ENCODE data around the gene ZXDC. TPM values are rescaled to one million over a fixed set of nuclear protein-coding genes. Genes with fewer than 3 reads are reported as not detected.

ZXDC gene
- total RNA-seq, 1 experiment from 2014 or later: 33.3 TPM

DNA sequence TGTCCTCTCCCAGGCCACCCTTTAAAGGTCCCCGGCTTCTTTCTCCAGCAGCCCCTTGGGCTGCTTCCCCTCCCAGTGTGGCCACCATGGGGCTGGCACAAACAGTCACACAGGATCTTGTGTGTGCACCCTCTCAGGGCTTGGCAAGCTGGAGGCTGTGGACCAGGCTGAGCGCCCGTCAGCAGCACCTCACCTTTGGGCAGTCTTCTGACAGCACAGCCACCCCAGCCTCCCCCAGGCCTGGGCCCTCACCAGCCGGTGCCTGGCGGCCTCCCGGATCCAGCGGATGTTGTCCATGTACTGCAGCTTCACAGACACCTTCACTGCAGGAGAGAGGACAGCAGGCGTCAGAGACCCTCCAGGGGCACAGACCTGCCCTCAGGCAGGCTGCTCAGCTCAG is 20.1 kb upstream of the ZXDC start:
- CTCF ChIA-PET: no interaction called here
- no peaks in the 10 kb centered on the region; the same call in 1 of the 2 replicates for H3K4me1 ChIP-seq (ENCODE audit: control insufficient read depth, insufficient read depth, low read length)
- no peak overlapping the region for H3K27ac ChIP-seq (ENCODE audit: low read length)
- intact Hi-C loops (cut with micrococcal nuclease; ENCODE audit: unreplicated experiment) (no loop called here), in situ Hi-C loops (cut with HindIII; ENCODE audit: low pct_unique_long_range_greater_than_20kb, low sequenced_read_pairs) (no loop called here)
- BruUV-seq (replicated peaks): no TSS peak
- H3K27me3 ChIP-seq (ENCODE audit: control insufficient read depth, insufficient read depth, low read length): no peaks in the 10 kb centered on the region
- H3K4me3 ChIP-seq (ENCODE audit: low read depth in 2 of 2, low read length in 2 of 2): no peak overlapping the region
- no peaks in the 10 kb centered on the region for H3K36me3 ChIP-seq (ENCODE audit: control insufficient read depth, insufficient read depth, low read length)
- ATAC-seq (no peak), DNase-seq (ENCODE audit: low read depth, low spot score) (no peak)
- TF ChIP-seq TCF7L2 (IDR thresholded peaks at IDR 0.05; ENCODE audit: low read depth, low read length) (no peak), SIN3A (IDR thresholded peaks at IDR 0.05; ENCODE audit: borderline replicate concordance, insufficient read depth, low read depth, low read length) (no peak), POLR2AphosphoS5 (IDR thresholded peaks at IDR 0.05; ENCODE audit: low read depth, low read length) (no peak)
- TF ChIP-seq, protein P1, sequence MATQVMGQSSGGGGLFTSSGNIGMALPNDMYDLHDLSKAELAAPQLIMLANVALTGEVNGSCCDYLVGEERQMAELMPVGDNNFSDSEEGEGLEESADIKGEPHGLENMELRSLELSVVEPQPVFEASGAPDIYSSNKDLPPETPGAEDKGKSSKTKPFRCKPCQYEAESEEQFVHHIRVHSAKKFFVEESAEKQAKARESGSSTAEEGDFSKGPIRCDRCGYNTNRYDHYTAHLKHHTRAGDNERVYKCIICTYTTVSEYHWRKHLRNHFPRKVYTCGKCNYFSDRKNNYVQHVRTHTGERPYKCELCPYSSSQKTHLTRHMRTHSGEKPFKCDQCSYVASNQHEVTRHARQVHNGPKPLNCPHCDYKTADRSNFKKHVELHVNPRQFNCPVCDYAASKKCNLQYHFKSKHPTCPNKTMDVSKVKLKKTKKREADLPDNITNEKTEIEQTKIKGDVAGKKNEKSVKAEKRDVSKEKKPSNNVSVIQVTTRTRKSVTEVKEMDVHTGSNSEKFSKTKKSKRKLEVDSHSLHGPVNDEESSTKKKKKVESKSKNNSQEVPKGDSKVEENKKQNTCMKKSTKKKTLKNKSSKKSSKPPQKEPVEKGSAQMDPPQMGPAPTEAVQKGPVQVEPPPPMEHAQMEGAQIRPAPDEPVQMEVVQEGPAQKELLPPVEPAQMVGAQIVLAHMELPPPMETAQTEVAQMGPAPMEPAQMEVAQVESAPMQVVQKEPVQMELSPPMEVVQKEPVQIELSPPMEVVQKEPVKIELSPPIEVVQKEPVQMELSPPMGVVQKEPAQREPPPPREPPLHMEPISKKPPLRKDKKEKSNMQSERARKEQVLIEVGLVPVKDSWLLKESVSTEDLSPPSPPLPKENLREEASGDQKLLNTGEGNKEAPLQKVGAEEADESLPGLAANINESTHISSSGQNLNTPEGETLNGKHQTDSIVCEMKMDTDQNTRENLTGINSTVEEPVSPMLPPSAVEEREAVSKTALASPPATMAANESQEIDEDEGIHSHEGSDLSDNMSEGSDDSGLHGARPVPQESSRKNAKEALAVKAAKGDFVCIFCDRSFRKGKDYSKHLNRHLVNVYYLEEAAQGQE (IDR thresholded peaks at IDR 0.05; ENCODE audit: insufficient read depth in 1 of 2, low read depth in 2 of 2, low read length in 1 of 2): no peak
- TF ChIP-seq, protein P2, sequence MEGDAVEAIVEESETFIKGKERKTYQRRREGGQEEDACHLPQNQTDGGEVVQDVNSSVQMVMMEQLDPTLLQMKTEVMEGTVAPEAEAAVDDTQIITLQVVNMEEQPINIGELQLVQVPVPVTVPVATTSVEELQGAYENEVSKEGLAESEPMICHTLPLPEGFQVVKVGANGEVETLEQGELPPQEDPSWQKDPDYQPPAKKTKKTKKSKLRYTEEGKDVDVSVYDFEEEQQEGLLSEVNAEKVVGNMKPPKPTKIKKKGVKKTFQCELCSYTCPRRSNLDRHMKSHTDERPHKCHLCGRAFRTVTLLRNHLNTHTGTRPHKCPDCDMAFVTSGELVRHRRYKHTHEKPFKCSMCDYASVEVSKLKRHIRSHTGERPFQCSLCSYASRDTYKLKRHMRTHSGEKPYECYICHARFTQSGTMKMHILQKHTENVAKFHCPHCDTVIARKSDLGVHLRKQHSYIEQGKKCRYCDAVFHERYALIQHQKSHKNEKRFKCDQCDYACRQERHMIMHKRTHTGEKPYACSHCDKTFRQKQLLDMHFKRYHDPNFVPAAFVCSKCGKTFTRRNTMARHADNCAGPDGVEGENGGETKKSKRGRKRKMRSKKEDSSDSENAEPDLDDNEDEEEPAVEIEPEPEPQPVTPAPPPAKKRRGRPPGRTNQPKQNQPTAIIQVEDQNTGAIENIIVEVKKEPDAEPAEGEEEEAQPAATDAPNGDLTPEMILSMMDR (IDR thresholded peaks at IDR 0.05): no peak
- H3K9me3 ChIP-seq (ENCODE audit: control insufficient read depth, insufficient read depth, low read depth, low read length): no peaks in the 10 kb centered on the region
- POLR2A ChIA-PET: no interaction called here

DNA sequence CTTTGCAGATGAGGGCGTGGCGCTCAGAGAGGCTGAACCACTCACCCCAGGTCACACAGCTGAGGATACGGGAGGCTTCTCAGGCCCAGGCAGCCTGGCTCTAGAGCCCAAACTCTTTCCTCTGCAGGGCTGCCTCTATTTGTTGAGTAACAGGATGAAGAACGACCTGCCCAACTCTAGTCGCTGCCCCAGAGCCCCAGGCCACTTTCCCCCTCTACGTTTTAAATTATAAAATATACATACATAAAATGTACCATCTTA is 19.2 kb upstream of the ZXDC start:
- Histone ChIP-seq H3K9me3 (ENCODE audit: control insufficient read depth, insufficient read depth, low read depth, low read length) (no peaks in the 10 kb centered on the region), H3K4me1 (ENCODE audit: control insufficient read depth, insufficient read depth, low read length) (no peaks in the 10 kb centered on the region; the same call in 1 of the 2 replicates), H3K27me3 (ENCODE audit: control insufficient read depth, insufficient read depth, low read length) (no peaks in the 10 kb centered on the region), H3K4me3 (ENCODE audit: low read depth in 2 of 2, low read length in 2 of 2) (no peak overlapping the region), H3K27ac (ENCODE audit: low read length) (no peak overlapping the region), H3K36me3 (ENCODE audit: control insufficient read depth, insufficient read depth, low read length) (no peaks in the 10 kb centered on the region)
- ATAC-seq (no peak), DNase-seq (ENCODE audit: low read depth, low spot score) (no peak)
- intact Hi-C loops (cut with micrococcal nuclease; ENCODE audit: unreplicated experiment): no loop called here
- TF ChIP-seq, protein P2 (IDR thresholded peaks at IDR 0.05): no peak
- TF ChIP-seq POLR2AphosphoS5 (IDR thresholded peaks at IDR 0.05; ENCODE audit: low read depth, low read length): no peak
- TF ChIP-seq, protein P1 (IDR thresholded peaks at IDR 0.05; ENCODE audit: insufficient read depth in 1 of 2, low read depth in 2 of 2, low read length in 1 of 2): no peak
- TF ChIP-seq TCF7L2 (IDR thresholded peaks at IDR 0.05; ENCODE audit: low read depth, low read length): no peak
- no peak for TF ChIP-seq SIN3A (IDR thresholded peaks at IDR 0.05; ENCODE audit: borderline replicate concordance, insufficient read depth, low read depth, low read length)
- no TSS peak for BruUV-seq (replicated peaks)
- ChIA-PET POLR2A (no interaction called here), CTCF (interaction anchor here (0.5 kb wide), 1 partner anchor 8 kb away, joined by 3 read pairs; no protein-coding TSS in a partner anchor)
- in situ Hi-C loops (cut with HindIII; ENCODE audit: low pct_unique_long_range_greater_than_20kb, low sequenced_read_pairs): no loop called here

Measured in Panc1 (cell line).